NCI-H2196 (cell line): ENCODE measurements around the gene IFITM2.

Source experiments
- DNase-seq: peaks from one replicate; lab custom pipeline; 2025; ENCODE audit not compliant: unreplicated experiment; lab: John Stamatoyannopoulos, UW

The IFITM2 gene

DNA sequence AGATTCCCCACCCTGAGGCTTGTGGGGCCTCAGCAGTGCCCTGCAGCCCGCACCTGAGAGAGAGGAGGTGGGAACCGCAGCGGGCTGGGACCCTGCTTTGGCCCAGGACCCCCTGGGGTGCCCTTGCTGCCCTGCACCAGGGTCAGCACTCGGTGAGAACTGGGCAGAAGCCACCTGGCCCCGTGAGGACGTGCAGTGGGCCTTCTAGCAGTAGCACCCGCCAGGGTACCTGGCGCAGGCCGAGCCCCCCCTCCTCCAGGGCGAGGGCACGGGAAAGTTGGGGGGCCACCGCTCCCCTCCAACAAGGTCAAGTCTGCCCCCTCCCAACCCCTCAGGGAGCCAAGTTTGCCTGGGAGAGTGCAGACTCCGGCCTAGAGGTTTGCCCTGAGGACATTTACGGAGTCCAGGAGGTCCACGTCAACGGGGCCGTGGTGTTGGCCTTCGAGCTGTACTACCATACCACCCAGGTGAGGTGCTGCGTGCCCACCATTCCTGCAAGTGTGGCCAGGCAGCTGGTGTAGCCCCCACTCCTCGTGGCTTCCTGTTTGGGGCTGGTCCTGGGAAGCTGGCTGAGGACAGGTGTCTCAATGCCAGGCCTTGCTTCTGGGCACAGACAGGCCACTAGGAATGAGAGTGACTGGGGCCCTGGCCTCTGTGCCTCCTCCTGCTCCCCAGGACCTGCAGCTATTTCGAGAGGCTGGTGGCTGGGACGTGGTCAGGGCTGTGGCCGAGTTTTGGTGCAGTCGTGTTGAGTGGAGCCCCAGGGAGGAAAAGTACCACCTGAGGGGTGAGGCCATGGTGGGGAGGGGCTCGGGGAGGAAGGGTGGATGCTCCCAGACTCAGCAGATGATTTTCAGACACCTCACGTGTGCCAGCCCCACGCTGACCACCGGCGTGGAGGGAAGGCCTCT is 15.2 kb upstream of the IFITM2 start:
- DNase-seq = no peak

- no peak for DNase-seq
Measured at GRCh38 chr11:293271-293851, 14.3 kb upstream of the IFITM2 start.

DNA sequence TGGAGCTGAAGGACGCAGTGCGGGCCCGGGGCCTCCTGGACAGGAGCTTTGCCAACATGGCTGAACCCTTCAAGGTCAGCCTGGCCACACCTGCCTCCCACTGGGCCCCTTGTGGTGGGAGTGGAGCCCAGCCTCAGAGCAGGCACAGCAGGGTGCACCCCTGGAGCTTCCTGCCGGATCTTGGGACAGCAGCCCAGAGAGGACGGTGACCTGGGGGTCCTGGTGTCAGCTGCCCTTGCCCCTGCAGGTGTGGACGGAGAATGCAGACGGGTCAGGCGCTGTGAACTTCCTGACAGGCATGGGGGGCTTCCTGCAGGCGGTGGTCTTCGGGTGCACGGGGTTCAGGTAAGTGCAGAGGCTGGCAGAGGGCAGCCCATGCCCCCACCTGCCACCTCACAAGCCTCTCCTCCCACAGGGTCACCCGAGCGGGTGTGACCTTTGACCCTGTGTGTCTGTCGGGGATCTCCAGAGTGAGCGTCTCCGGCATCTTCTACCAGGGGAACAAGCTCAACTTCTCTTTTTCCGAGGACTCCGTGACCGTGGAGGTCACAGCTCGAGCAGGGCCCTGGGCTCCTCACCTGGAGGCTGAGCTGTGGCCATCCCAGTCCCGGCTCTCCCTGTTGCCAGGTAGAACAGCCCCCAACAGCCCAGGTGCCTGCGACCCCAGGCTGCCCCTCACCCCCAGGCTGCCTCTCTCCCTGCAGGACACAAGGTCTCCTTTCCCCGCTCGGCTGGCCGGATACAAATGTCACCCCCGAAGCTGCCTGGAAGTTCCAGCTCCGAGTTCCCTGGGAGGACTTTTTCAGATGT is 13.6 kb upstream of the IFITM2 start:
- no peak for DNase-seq

GRCh38 chr11:294780-295179 is 12.8 kb upstream of the IFITM2 start:
- no peak for DNase-seq

DNA sequence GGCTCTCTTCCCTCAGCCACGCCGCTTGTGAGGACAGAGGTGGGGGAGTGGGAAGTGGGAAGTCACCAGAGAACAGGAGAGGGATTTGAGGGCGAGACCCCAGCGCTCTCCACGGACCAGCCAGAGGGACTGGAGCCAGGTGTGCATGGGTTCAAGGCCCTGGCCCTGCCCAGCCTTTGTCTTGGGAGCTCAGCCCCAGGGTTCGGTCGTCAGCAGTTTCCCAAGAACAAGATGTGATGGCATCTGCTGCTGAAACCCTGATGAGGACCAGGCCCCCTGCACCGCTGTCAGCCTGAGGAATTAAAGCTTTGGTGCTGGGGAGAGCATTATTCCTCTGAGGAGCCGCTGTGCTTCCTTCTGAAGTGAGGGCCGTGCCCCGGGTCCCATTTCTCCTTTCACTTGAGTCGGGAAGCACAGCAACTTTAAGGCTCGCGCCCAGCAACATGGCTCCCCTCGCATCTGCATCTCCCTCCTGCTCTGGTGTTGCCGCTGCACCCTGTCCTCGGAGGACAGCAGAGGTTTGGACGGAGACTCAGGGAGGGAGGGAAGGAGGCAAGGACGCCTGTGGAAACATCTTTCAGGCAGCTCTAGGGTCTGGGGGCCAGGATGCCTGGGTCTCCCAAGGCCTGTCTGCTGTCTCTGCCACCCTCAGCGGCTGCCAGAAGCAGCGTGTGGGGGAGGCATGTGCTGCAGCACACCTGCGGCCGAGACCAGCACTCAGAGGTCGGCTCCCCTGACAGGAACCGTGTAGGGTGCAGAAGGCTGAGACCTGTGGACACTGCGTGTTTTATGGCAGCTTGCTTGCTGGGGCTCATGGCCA is 12.1 kb upstream of the IFITM2 start:
- no peak for DNase-seq

- no peak for DNase-seq
Measured at GRCh38 chr11:296171-297050, 11.2 kb upstream of the IFITM2 start.

DNA sequence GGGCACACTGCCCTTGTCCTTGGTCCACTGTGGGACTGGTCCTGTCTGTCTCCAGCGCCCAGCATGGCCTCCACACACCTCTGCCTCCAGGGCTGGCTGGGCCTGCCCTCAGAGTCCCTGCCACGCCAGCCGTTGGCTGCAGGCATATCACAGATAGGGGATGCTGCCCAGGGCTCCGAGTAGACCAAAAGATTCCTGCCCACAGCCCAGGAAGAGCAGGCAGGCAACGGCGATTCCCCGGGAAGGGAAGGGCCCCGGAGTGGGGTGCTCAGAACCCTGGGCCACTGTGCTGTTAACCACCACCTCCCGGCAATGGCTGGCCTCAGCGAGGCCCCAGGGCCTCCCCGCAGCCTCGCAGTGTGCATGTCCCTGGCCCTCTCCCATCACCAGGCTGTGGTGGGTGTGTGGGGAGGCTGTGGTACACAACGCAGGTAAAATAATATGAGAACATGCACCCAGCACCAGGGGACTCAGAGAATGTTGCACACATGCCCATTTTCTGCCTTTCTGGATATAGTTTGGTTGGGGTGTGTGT is 10.5 kb upstream of the IFITM2 start:
- DNase-seq = no peak

GRCh38 chr11:297586-298405 is 9.8 kb upstream of the IFITM2 start:
- no peak for DNase-seq

DNA sequence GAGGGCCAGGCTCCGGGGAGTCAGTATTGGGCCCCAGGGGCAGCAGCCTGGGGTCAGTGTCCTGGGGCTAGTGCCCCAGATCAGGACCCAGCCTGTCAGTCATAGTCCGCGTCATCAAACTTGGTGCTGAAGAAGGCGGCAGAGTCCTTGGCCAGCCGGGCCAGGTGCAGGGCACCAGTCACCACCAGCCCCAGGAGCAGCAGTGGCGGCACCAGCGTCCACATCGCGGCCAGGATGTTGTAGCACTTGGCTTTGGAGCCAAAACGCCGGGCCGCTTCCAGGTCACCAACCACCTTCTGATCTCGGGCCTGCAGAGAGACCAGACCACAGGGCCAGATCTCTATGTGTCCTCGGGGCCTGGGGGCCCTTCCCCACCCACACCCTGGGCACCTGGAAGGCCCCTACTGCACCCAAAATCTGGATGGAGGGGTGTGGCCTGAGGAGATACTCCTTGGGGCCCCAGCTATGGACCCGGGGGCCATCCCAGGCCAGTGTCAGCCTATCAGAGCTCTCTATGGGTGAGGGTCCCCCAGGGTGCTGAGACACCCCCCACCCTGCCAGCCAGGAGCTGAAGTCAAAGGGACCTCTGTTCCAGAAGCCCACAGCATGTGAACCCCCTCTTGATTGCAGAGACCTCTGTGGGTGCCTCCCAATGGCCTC is 9.1 kb upstream of the IFITM2 start:
- no peak for DNase-seq

DNA sequence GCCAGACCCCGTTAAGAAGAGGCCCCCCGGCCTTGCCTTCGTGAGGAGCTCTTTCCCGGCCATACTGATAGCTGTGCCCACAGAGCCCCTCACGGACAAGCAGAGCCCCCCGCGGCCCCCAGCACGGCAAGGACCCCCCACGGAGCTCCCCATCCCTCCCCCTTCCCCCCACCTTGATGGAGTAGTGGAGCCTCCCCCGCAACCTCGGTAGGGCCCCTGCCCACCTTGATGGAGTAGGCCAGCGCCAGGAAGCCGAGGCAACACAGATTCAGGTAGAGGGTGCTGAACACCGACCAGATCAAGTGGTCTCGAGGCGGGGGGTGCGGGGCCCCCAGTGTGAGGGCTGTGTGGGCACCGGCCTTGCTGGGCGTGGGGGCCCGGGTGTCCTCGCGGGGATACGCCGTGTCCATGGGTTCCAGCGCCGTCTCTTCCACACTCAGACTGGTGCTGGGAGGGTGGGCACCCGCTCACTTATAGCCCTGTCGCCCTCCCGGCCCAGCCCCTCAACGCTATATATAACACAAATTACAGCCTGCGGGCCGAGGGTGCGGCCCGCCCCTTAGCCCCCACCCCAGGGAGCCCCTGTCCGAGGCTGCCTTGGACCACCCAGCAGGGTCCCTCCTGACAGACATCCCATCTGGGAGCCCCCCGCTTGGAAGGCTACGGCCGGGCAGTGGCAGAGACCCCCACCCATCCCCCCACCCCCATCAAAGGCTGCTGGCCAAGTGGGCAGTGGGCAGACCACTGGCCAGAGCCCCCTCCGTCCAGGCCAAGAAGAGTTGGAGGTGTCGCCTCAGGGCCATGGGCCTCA is 8.3 kb upstream of the IFITM2 start, which contains the start of gene IFITM5:
Gene IFITM5, minus strand, starts transcription at position 446 of the 811 bp plus-strand sequence. Its CDS starts 36 bp downstream, at position 410.
- DNase-seq = no peak

GRCh38 chr11:299951-300735 is 7.5 kb upstream of the IFITM2 start:
- DNase-seq = no peak

- no peak for DNase-seq
Measured at GRCh38 chr11:303363-303762, 4.3 kb upstream of the IFITM2 start.

DNA sequence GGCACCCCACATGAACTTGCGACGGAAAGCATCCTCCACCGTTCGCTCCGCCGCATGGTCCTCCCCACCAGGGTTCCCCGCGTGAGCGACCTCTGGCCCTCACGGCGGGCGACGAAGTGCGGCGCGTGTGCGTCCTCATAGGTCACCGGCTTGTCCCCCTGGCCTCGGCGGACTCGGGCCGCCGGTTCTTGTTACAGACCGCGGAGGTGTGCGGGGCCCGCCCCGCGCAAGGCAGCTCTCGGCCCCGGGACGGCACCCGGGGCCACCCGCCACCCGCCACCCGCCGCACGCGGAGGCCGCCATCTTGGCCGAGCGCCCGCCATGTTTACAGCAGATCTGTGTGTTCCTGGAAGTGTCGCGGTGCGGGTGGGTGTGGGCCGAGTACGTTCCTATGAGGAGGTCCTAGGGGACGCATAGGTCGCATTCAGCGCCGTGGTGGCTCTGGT is 3.5 kb upstream of the IFITM2 start:
- no peak for DNase-seq

- DNase-seq = peak; percentile 62
Measured at GRCh38 chr11:304915-305843, 2.4 kb upstream of the IFITM2 start.

- DNase-seq = no peak
Measured at GRCh38 chr11:305844-306211, 1.8 kb upstream of the IFITM2 start.
